GM19099 (cell line): ENCODE measurements around the gene IER5.

ENCODE experiments used
- POLR2A ChIP-seq: IDR thresholded peaks from 3 replicates; pipeline ENCODE4 v1.6.1; 2011; ENCODE audit warnings: low read depth; ENCODE audit not compliant: insufficient read length; ENCODE audit errors: extremely low read depth

The IER5 gene

DNA sequence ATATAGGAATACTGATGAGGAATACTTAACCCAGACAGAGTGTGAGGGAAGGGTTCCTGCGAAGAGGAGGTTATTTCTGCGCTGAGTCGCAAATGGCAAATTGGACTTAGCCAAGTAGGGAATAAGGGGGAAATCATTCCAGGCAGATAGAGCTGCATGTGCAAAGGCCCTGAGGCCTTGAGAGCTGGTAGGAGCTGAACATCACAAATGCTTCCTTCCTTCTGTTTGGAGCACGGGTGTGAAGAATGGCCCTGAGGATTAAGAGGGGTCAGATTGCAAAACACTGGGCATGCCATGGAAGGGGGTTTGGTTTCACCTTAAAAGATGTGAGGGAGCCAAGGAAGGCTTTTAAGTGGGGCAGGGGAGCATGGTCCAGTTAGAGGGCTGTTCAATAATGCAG is 12.4 kb downstream of the IER5 start:
- TF ChIP-seq POLR2A: no peak

DNA sequence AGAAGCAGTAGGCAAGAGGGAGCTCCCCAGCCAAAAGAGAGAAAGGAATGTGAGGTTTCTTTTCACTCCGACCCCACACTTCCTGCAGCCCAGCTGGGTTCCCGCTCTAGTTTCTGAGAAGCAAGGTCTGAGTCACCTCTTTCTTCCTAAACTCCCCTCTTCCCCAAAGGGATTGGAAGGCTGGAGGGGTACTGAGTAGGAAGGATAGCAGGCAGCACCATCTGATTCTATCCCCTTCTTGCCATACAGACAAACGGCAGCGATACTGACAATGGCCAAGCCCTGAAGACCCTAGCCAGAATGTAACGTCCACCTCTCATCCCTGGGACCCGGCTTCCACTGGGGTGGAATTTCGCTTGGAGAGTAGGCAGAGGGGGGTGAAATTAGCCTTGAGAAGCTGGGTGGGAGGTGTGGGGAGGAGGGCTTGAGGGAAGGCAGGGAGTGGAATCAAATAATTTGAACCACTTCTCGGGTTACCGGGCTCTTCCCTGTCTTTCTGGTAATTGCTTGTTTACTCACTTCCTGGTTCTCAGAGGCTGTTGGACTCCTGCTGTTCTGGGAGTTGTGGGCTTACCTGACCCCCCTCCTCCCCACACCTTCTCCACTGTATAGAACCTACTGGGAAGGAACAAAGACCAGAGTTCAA is 13.2 kb downstream of the IER5 start:
- no peak for TF ChIP-seq POLR2A

DNA sequence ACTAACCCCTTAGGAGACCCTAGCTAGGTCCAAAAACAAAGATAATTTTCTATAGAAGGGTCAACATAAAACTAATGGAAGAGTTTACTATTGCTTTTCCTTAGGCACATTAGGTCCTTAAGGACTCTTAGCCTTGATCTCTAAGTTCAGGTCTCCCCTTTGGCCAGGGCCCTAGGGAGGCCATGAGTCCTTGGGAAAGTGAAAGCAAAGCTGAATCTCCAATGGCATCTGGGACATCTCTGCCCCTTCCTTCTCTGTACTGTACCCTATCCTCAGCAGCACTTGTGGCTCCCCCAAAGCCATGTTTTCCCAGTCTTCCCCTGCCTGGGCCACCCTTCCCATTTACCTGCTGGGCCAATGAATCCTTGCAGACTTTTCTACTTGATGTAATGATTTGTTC is 14.3 kb downstream of the IER5 start:
- no peak for TF ChIP-seq POLR2A

DNA sequence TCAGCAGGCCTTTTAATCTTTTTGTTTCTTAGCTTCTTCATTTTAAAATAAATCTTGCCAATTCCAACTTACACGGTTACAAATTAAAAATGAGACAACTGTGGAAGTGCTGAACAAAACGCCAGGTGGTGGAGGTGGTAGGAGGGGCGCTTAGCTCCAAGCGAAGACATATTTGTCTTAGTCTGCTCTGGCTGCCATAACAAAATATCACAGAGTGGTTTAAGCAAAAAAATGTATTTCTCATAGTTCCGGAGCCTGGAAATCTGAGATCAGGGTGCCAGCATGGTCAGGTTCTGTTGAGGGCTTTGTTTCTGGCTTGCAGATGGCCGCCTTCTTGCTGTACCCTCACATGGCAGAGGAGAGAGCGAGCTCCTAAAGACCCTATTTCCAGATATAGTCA is 14.9 kb downstream of the IER5 start:
- no peak for TF ChIP-seq POLR2A

DNA sequence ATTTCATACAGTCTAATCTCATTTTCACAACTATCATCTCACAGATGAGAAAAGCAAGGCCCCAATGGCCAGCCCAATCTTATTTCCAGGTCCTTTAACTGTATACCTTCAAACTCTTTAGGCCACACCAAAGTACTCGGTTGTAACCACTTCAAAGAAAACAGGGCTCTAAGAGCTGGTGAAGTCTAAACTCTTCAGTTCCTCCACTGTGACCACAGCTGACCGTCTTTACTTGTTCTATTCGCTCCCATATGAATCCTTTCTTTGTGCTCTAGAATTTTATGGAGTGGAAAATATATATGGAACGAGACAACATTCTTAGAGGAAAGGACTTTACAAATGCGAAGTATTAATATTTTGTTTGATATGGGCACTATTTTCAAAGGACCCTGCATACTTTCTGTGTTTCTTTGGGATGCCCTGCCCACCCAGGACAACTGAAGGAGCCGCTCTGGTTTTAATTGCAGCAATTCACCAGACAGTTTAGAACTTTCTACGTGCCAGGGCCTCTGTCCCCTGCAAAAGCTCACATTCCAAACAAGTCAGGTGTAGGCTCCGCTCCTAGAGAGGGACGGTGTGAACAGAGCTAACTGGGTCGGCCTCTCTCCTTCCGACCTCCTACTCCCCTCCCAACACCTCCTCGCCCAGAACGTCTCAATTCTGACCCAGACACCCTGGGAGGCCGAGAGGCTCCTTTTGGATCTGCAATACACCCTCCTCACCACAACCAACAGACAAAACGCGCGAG is 15.7 kb downstream of the IER5 start:
- no peak for TF ChIP-seq POLR2A

DNA sequence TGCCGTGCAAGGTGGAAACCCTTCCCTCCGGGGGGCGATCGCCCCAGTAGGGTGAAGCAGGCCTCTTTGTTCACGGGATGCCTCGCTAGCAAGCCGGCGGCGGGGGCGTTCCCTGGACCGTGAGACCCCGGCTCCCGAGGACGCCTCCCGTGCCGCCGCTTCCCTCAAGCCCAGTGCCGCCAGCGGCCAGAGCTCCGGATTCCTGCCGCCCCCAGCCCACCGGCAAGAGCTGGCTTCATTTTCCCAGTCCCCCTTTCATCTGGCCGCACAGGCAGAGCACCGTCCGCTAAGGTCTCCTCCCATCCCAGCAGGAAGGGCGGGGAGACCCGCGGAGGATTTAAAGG is 16.3 kb downstream of the IER5 start:
- TF ChIP-seq POLR2A: no peak

DNA sequence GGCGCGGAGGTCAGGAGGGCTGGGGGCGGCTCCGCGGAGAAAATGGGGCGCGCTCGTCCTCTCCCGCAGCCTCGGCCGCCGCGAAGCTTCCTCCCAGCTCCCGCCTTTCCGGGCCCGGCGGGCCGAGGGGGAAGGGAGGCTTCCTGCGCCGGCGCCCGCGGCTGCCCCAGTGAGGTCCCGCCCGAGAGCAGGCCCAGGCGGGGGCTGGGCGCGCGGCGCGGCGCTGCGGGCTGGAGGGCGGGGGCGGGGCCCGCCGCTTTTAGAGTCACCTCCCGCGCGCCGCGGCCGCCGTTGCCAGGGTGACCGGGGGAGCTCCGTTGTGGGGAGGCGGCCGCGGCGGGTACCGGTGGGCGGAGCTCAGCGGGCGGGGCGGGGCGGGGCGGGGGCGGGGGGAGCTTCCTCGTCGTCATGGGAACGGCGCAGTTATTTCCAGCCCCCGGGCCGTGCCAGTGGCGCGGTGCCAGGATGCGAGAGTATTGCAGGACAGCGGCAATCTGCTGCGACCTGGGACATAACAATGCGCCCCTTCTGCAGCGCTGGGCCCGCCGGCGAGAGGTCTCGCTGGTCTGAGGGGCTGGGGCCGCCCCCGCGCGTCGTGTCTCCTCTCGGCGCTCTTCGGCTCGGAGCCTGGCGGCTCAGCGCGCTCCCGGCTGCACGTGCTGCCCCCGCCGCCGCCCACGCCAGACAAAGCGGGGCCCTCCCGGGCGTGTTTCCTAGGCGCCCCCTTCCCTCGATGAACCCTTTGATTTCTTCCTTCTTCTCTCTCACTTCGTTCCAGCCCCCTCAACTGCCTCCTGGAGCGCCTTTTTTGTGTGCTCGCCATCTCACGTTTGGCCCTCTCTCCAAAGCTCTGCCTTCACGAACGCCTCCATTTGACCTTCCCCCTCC is 16.9 kb downstream of the IER5 start:
- TF ChIP-seq POLR2A: peak; percentile 62

DNA sequence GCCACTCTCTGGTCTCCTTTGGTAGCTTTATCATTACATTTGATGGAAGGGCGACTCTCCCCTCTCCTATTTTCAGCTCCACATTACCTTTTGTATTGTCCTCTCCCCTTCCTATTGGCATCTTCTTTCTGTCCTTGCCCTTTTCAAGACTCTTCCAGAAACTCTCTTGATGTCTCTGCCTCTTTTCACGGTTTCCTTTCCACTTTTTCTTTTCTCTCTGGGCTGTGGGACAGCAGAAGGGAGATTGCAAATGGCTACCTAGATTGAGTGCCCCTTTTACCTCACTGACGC is 17.5 kb downstream of the IER5 start:
- no peak for TF ChIP-seq POLR2A

DNA sequence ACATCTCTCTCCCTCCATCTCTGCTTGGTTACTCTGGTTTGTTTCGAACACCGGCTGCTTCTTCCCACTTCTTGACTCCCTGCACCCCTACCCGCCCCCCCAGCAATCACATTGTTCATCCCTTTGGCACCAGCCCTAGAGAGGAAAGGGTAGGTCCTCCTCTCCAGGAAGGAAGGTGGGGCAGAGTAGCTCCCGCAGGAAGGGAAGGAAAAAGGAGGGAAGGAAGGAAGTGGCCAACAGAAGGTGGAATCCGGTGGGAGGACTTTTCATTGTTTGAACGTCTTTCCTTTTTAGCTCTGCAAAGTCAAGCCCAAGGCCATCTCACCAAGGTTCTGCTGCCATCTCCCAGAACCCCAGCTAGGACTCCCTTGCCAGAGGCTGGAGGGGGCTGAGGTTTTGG is 18.0 kb downstream of the IER5 start:
- no peak for TF ChIP-seq POLR2A

DNA sequence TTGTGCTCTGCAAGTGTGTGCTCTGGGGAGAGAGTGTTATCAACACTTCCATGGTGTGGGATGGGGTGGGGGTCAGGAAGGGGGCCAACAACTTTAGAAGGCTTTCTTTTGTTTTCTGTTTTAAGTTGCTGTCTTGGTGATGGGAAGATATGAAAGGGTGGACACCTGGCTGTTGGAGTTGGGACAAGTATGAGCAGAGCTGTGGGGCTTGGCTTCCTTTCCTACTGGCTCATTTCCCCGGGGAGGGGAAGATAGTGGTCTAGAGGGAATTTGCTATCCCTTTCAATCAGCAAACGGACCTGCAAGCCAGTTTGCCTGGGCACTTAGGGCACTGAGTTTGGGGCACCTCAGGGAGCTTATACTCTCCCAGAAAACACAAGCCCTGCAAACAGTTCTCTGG is 19.2 kb downstream of the IER5 start:
- TF ChIP-seq POLR2A: no peak

DNA sequence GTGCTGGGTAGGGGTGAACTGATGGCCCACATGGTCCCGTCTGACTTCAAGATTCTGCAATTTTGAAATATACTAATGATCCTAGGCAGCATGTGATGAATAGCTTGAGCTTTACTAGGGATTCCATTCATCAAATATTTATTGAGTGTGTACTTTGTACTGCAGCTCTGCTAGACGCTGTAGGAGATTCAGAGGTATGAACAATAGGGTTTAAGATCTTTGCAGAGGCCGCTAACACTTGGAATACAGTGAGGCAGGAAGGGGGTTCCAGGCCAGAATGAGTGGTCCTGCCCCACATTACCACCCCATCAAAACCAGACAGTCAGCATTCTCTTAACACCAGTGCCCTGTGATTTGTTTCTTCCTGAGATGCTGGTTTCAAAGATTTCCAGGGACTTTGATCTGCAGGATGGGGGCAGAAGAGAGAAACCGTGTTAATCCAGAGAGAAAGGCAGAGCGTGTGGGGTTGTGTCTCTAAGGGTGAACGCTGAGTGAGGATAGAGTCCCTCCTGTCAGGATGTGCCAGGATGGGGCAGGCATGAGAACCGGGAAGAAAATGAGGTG is 19.9 kb downstream of the IER5 start:
- no peak for TF ChIP-seq POLR2A

DNA sequence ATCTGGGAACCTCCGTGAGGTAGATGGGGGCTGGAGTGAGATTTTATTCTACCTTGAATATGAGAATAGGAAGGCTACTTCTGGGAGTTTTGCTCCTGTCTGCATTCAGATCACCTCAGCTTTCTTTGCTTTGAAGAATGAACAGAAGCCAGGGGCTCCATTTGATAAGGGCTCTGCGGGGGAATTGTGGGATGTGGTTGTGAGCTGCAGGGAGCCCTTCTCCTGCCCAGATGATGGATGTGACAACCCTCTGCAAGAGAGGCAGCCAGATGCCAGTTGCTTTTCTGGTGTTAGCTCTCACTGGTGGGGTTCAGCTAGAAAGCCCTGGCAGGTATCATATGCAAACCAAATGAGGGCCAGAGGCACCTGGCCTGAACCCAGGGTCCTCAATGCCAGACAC is 21.5 kb downstream of the IER5 start:
- no peak for TF ChIP-seq POLR2A

DNA sequence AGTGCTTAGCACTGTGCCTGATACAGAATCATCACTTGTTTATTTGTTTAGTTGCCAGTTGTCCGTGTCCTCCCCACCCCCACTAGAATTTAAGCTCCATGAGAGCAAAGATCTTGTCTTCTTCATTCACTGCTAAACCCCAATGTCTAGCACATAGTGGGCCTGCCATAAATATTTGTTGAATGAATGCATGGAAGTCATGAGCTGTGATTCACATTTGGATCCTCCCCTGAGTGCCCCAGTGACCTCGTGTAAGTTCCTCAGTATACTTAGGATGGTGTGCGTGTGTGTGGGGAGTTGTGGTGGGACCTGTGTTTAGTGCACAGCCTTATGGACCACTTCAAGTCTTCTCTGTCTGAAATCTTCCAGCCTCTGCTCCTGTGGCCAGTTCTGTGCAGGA is 23.1 kb downstream of the IER5 start:
- TF ChIP-seq POLR2A: no peak

DNA sequence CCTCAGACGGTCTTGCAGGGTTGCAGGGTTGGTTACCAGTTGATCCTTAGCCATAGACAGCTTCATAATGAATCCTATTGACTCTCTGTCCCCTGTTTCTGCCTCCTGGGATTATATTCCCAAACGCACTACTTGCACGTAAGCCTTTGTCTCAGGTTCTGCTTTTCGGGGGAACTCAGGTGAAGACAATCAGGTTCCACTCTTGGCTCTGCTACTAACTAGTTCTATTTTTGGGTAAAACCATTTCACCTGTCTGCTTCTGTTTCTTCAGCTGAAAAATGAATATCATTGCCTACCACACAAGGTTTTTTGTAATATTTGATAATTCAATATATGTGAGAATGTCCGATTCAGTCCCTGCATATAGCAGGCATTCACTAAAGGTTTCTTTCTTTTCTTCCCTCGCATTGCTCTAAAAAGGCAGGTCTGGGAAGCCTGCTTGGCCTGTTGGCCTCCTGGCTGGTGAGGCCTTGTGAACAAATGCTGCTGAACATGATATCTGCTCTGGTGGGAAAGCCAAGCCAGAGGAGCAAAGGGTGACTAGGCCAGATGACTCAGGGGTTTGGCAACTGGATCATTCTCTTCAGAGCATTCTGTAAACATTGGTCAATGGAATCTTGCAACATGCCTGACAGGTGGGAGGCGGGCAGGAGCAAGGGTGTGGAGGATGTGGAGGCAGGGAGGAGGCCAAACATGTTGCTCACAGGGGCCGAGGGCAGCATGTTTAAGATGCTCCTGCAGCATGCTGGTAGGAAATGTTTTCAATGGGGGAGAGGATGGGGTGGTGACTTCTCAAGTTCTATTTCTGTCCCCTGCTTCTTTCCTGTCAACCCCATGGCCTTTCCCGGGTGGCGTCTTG is 23.8 kb downstream of the IER5 start:
- no peak for TF ChIP-seq POLR2A
